ENCODE results near the gene ITGB5.

Gene ITGB5

DNA sequence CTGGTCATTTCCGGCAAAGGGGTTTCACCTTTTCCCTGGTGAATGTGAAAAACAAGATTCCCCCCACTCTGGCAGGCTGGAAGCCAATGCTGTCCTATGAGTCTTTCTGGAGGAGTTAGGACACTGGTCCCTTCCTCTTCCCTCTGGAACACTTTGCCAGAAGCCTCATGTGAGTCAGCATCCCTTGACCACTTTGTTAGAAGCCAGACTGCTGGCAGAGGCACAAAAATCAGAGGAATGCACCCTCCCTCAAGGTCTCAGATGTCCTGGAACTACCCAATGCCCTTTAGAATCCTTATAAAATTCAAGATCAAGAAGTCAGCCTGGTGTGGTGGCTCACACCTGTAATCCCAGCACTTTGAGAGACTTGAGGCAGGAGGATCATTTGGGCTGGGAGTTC is 26.6 kb downstream of the ITGB5 start:
- peak; percentile 90 for DNase-seq (ENCODE audit: extremely low read depth, low read depth)
- no peak overlapping the region for H3K4me3 ChIP-seq (replicated peaks; ENCODE audit: low read depth, low read length)
- no peak for TF ChIP-seq CTCF (IDR thresholded peaks at IDR 0.05; ENCODE audit: low read depth, low read length, missing control alignments)

- no peak for DNase-seq (ENCODE audit: extremely low read depth, low read depth)
- no peak overlapping the region for H3K4me3 ChIP-seq (replicated peaks; ENCODE audit: low read depth, low read length)
- no peak for TF ChIP-seq CTCF (IDR thresholded peaks at IDR 0.05; ENCODE audit: low read depth, low read length, missing control alignments)
Observed at GRCh38 chr3:124859025-124859424, 28.1 kb downstream of the ITGB5 start.

- no peak for TF ChIP-seq CTCF (IDR thresholded peaks at IDR 0.05; ENCODE audit: low read depth, low read length, missing control alignments)
- DNase-seq (ENCODE audit: extremely low read depth, low read depth) = no peak
- H3K4me3 ChIP-seq (replicated peaks; ENCODE audit: low read depth, low read length) = no peak overlapping the region
Observed at GRCh38 chr3:124858275-124858674, 28.9 kb downstream of the ITGB5 start.

GRCh38 chr3:124856677-124857076 is 30.5 kb downstream of the ITGB5 start:
- DNase-seq (ENCODE audit: extremely low read depth, low read depth) = no peak
- H3K4me3 ChIP-seq (replicated peaks; ENCODE audit: low read depth, low read length) = no peak overlapping the region
- no peak for TF ChIP-seq CTCF (IDR thresholded peaks at IDR 0.05; ENCODE audit: low read depth, low read length, missing control alignments)

GRCh38 chr3:124854009-124854408 is 33.2 kb downstream of the ITGB5 start:
- DNase-seq (ENCODE audit: extremely low read depth, low read depth) = peak; percentile 80
- TF ChIP-seq CTCF (IDR thresholded peaks at IDR 0.05; ENCODE audit: low read depth, low read length, missing control alignments) = no peak
- no peak overlapping the region for H3K4me3 ChIP-seq (replicated peaks; ENCODE audit: low read depth, low read length)

DNA sequence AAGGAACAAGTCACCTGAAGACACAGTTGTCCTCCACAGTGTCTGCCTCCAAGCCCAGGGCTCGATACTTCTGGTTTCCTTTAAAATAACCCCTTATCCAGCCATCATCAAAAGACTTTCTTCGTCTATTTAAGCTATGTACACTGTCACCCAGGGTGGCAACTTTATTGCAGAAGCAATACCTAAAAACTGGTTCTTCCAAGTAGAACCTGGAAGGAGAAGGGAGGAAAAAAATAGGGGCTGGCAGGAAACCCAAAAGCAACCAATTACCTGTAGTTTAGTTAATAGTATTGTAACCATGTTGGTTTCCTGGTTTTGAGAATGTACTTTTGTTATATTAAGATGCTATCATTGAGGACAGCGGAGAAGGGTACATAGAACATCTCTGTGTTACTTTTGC is 33.7 kb downstream of the ITGB5 start:
- no peak for DNase-seq (ENCODE audit: extremely low read depth, low read depth)
- TF ChIP-seq CTCF (IDR thresholded peaks at IDR 0.05; ENCODE audit: low read depth, low read length, missing control alignments) = no peak
- H3K4me3 ChIP-seq (replicated peaks; ENCODE audit: low read depth, low read length) = no peak overlapping the region

GRCh38 chr3:124851905-124852304 is 35.3 kb downstream of the ITGB5 start:
- no peak for DNase-seq (ENCODE audit: extremely low read depth, low read depth)
- TF ChIP-seq CTCF (IDR thresholded peaks at IDR 0.05; ENCODE audit: low read depth, low read length, missing control alignments) = no peak

More at GRCh38 chr3:124851905-124852304, 35.3 kb downstream of the ITGB5 start:
- no peak overlapping the region for H3K4me3 ChIP-seq (replicated peaks; ENCODE audit: low read depth, low read length)
